K562 (cell line): Measurements from ENCODE around the gene METAP1D. TPM values are rescaled to one million over a fixed set of nuclear protein-coding genes. Genes with fewer than 3 reads are reported as not detected.

Experiments used
- ATAC-seq: fragments of 200-7000 bp; cut with Tn5 transposase; 3 replicates; pipeline ENCODE4 v1.9.1; 2020; ENCODE audit warnings: moderate library complexity
- BruUV-seq: library from RNA; stranded (reverse); fragments of 400-500 nt; replicated peaks from 2 replicates; lab custom pipeline; 2021; lab: Mats Ljungman, UMichigan
- CTCF ChIA-PET: fragments of 300-600 bp; formaldehyde crosslinking; extraction: SDS; loops from one replicate; lab custom pipeline; 2021; ENCODE audit warnings: low intra/inter-chr PET ratio; lab: Yijun Ruan, JAX
- POLR2A ChIA-PET: fragments of 300-600, 350-650 bp; sonication (Branson Sonifier 250); formaldehyde crosslinking; extraction: SDS; loops from one replicate; lab custom pipeline; 2021; ENCODE audit warnings: antibody characterized with exemption, inconsistent platforms; lab: Yijun Ruan, JAX
- DNase-seq, 4 experiments: peaks; one replicate each; pipeline versions ENCODE4 v3.0.0 to v3.0.0-alpha.2; 2011 to 2018; ENCODE audit warnings: low spot score in 3 of 4, mixed read lengths in 3 of 4; ENCODE audit errors: extremely low read depth in 1 of 4
- FAIRE-seq: peaks from 2 replicates; lab custom pipeline; 2011; peaks lifted over from hg19 to GRCh38; lab: Jason Lieb, UNC
- H2AFZ ChIP-seq: 2 replicates; pipeline ENCODE4 v1.6.0; 2011; ENCODE audit warnings: low read depth, low read length, control low read depth, inconsistent platforms
- H3K27ac ChIP-seq: fragments of 200-600 bp; 3 replicates; pipeline ENCODE4 v1.8.0; 2011; ENCODE audit warnings: low read depth, mild to moderate bottlenecking, control low read depth, inconsistent platforms, low read length, moderate library complexity, mixed read lengths; ENCODE audit errors: extremely low read depth
- H3K27me3 ChIP-seq, 2 experiments: fragments of 300-600 bp in 1 of 2; 2 replicates in 1 of 2; 3 replicates in 1 of 2; pipeline versions ENCODE4 v1.6.0 to v1.8.0; 2011; ENCODE audit warnings: inconsistent platforms in 2 of 2, low read length in 2 of 2, mild to moderate bottlenecking in 1 of 2, mixed read lengths in 1 of 2, moderate library complexity in 1 of 2; ENCODE audit not compliant: control insufficient read depth in 2 of 2, insufficient read depth in 2 of 2
- H3K36me3 ChIP-seq: fragments of 300-600 bp; 3 replicates; pipeline ENCODE4 v1.8.0; 2011; ENCODE audit warnings: mild to moderate bottlenecking, low read length, inconsistent platforms; ENCODE audit not compliant: control insufficient read depth, insufficient read depth
- H3K4me1 ChIP-seq, 2 experiments: fragments of 200-600 bp in 1 of 2; replicated peaks in 1 of 2; 2 replicates in 1 of 2; 3 replicates in 1 of 2; pipeline versions ENCODE4 v1.5.1 to v1.8.0; 2011; ENCODE audit warnings: inconsistent platforms in 2 of 2, low read length in 2 of 2, mild to moderate bottlenecking in 1 of 2, mixed read lengths in 1 of 2, moderate library complexity in 1 of 2; ENCODE audit not compliant: control insufficient read depth in 2 of 2, insufficient read depth in 2 of 2
- H3K4me2 ChIP-seq: 2 replicates; pipeline ENCODE4 v1.6.1; 2011; ENCODE audit warnings: low read length, control low read depth, inconsistent platforms, mixed read lengths; ENCODE audit not compliant: insufficient read depth
- H3K4me3 ChIP-seq: fragments of 200-600 bp; sonication (generic), shearing (Covaris generic); 2 replicates; pipeline ENCODE4 v1.5.1; 2016; ENCODE audit warnings: control low read depth, inconsistent platforms
- H3K79me2 ChIP-seq: fragments of 200-600 bp; 3 replicates; pipeline ENCODE4 v1.8.0; 2011; ENCODE audit warnings: low read length, inconsistent platforms; ENCODE audit not compliant: control insufficient read depth, insufficient read depth
- H3K9ac ChIP-seq, 2 experiments: 2 replicates each; pipeline versions ENCODE4 v1.6.0 to v1.6.1; 2011; ENCODE audit warnings: low read depth in 2 of 2, low read length in 2 of 2, control low read depth in 1 of 2, inconsistent platforms in 1 of 2, mild to moderate bottlenecking in 1 of 2, mixed read lengths in 1 of 2; ENCODE audit not compliant: insufficient read depth in 1 of 2
- H3K9me1 ChIP-seq: one replicate; pipeline ENCODE4 v1.6.0; 2011; ENCODE audit warnings: inconsistent platforms, mild to moderate bottlenecking, low read length, moderate library complexity; ENCODE audit not compliant: control insufficient read depth, insufficient read depth
- H3K9me3 ChIP-seq: replicated peaks from 2 replicates; pipeline ENCODE4 v1.5.1; 2011; ENCODE audit warnings: low read depth, low read length, inconsistent platforms; ENCODE audit not compliant: control insufficient read depth, insufficient read depth
- H4K20me1 ChIP-seq: replicated peaks from 2 replicates; pipeline ENCODE4 v1.6.1; 2011; ENCODE audit warnings: low read length, inconsistent platforms, mixed read lengths; ENCODE audit not compliant: control insufficient read depth, insufficient read depth
- DMBX1 ChIP-seq: fragments of 250-450 bp; sonication (Bioruptor Pico); IDR thresholded peaks from 2 replicates; pipeline ENCODE4 v1.8.0; 2022; ENCODE audit warnings: inconsistent platforms, mild to moderate bottlenecking, moderate library complexity, borderline replicate concordance
- ETS2 ChIP-seq: IDR thresholded peaks from 2 replicates; pipeline ENCODE4 v1.6.1; 2016; ENCODE audit warnings: borderline replicate concordance, missing genetic modification characterization, mild to moderate bottlenecking, moderate library complexity, missing compliant biosample characterization; ENCODE audit not compliant: poor library complexity, severe bottlenecking
- MAX ChIP-seq: sonication (generic); formaldehyde crosslinking; IDR thresholded peaks from 2 replicates; pipeline ENCODE4 v1.9.0; 2022; ENCODE audit warnings: mild to moderate bottlenecking, missing genetic modification reagents
- MNT ChIP-seq, 2 experiments: fragments of 450-650 bp; conservative IDR thresholded peaks; 2 replicates each; pipeline ENCODE4 v1.6.1; 2017; ENCODE audit warnings: mild to moderate bottlenecking in 2 of 2, moderate library complexity in 2 of 2
- NFYB ChIP-seq: IDR thresholded peaks from 2 replicates; pipeline ENCODE4 v1.6.1; 2011; ENCODE audit warnings: mild to moderate bottlenecking, moderate library complexity; ENCODE audit not compliant: insufficient read length; ENCODE audit errors: extremely low read depth
- TAF15 ChIP-seq: fragments of 200-400 bp; formaldehyde crosslinking; IDR thresholded peaks from 2 replicates; pipeline ENCODE4 v1.6.1; 2017; ENCODE audit warnings: mild to moderate bottlenecking, low read depth, low read length, moderate library complexity
- TCF7L2 ChIP-seq: fragments of 150-350 bp; IDR thresholded peaks from 2 replicates; pipeline ENCODE4 v1.6.1; 2016; ENCODE audit warnings: low read depth, mild to moderate bottlenecking, low read length, moderate library complexity
- ZNF407 ChIP-seq: fragments of 450-650 bp; IDR thresholded peaks from 2 replicates; pipeline ENCODE4 v1.6.1; 2016; ENCODE audit warnings: low read depth
- ZNF561 ChIP-seq: fragments of 450-650 bp; formaldehyde crosslinking; conservative IDR thresholded peaks from 2 replicates; pipeline ENCODE4 v1.4.0; 2020; ENCODE audit warnings: mild to moderate bottlenecking, moderate library complexity
- WGBS: fragments of 100-300 bp; shearing (Covaris generic); methylation state at CpG from one replicate; pipeline ENCODE4 v1.1.6; 2016; ENCODE audit warnings: low coverage, mixed read lengths; ENCODE audit not compliant: insufficient coverage; ENCODE audit errors: missing lambda C conversion rate; 5-methylcytosine and 5-hydroxymethylcytosine counted together
- in situ Hi-C: fragments of 300-500 bp; cut with MboI; formaldehyde crosslinking; loops from 4 replicates; pipeline ENCODE4 v1.15.0; 2018; ENCODE audit warnings: inconsistent platforms, mixed read lengths
- intact Hi-C: fragments of 100-400 bp; cut with micrococcal nuclease; formaldehyde crosslinking; loops from 2 replicates; pipeline ENCODE4 v1.14.2; 2022
- polyA plus RNA-seq, 8 experiments: library from polyadenylated mRNA; depleted of rRNA in 4 of 8; stranded (reverse) in 5 of 8; unstranded in 3 of 8; fragments of >200 nt; fragmentation: Nextera tagmentation in 2 of 8; fragmentation: Illumina TruSeq in 1 of 8; extraction: Ambion mirVana in 2 of 8; extraction: Trizol in 1 of 8; gene quantifications; 2 replicates each; pipeline versions ENCODE4 v1.2.1 to v1.2.3, GENCODE V29; 2011 to 2014; ENCODE audit warnings: inconsistent platforms in 1 of 8, missing spikeins in 1 of 8
- total RNA-seq, 7 experiments: library from RNA; depleted of rRNA in 6 of 7; stranded (reverse); fragments of >200 nt in 6 of 7; fragmentation: Illumina TruSeq in 2 of 7; extraction: Trizol in 2 of 7; gene quantifications; 2 replicates each; pipeline versions ENCODE4 v1.2.1 to v1.2.3, GENCODE V29; 2011 to 2021; ENCODE audit warnings: low replicate concordance in 1 of 7

METAP1D gene
- total and polyA plus RNA-seq, 9 of the 15 experiments (the other 6 are each of a cell fraction or from before 2014, with no cell fraction given): 8.0 to 23.4 (median 15.7) TPM

GRCh38 chr2:172102391-172103359 is 102.9 kb downstream of the METAP1D start, which contains the start of gene DLX2:
DLX2 (minus strand) TSS chr2:172102900; CDS start chr2:172102538, 362 bp downstream.
- peak within 1 kb of the TSS; percentile 99 for H2AFZ ChIP-seq
- no peaks in the 10 kb centered on the region for H3K9me3 ChIP-seq
- FAIRE-seq: peak; percentile 62
- H3K27ac ChIP-seq: peak within 1 kb of the TSS; percentile 59
- H4K20me1 ChIP-seq: no peaks in the 10 kb centered on the region
- H3K9me1 ChIP-seq: no peaks in the 10 kb centered on the region
- WGBS: under 1% methylated on average over 64 of the region's 74 CpGs
- H3K79me2 ChIP-seq: no peaks in the 10 kb centered on the region
- H3K36me3 ChIP-seq: no peaks in the 10 kb centered on the region
- ChIA-PET CTCF (interaction anchor here (0.6 to 5.8 kb wide), 7 partner anchors 34 to 529 kb away, joined by 3 to 74 read pairs (median 19); no protein-coding TSS in a partner anchor), POLR2A (interaction anchor here (0.6 to 1.7 kb wide), 8 partner anchors 11 to 401 kb away, joined by 3 to 6 read pairs (median 4); partner anchors contain the start of gene DLX1)
- intact Hi-C loops (loop anchor here (1.0 to 10.0 kb wide), 4 partner anchors 102 to 396 kb away; partner anchors contain the start of gene HAT1), in situ Hi-C loops (loop anchor here (25.0 kb wide), 1 partner anchor 1140 kb away; no protein-coding TSS in a partner anchor)
- ATAC-seq: peak; percentile 80
- H3K4me3 ChIP-seq: peak within 1 kb of the TSS; percentile 63
- no peaks in the 10 kb centered on the region; a peak in 1 of 5 replicates for H3K27me3 ChIP-seq
- peak within 1 kb of the TSS; percentile 96 for H3K4me2 ChIP-seq
- H3K9ac ChIP-seq: peak within 1 kb of the TSS; percentile 64 to 92
- BruUV-seq: no TSS peak
- peak; percentile 96 to 97 (median 96) for DNase-seq
- H3K4me1 ChIP-seq: peaks cover 21 to 69% of the 10 kb centered on the region in 2 experiments
- peak; percentile 89 to 94 for TF ChIP-seq MNT (conservative IDR thresholded peaks at IDR 0.05)
- TF ChIP-seq MAX (CRISPR knock-in tag): peak; percentile 83
- TF ChIP-seq ETS2: no peak
- TF ChIP-seq NFYB: peak; percentile 99
- TF ChIP-seq ZNF561 (CRISPR knock-in tag): no peak
- TF ChIP-seq ZNF407: no peak
- TF ChIP-seq TCF7L2: no peak
- no peak for TF ChIP-seq DMBX1
- TF ChIP-seq TAF15: no peak
